G401.6 (cell line): ENCODE measurements around the gene COA1.
"Not testable (repeated sequence)": the region's sequence is repeated elsewhere in the genome, so short reads cannot be mapped to it uniquely, and the experiment has no call there.

Experiments
- FAIRE-seq: peaks from 2 replicates; lab custom pipeline; 2012; peaks lifted over from hg19 to GRCh38; lab: Jason Lieb, UNC

The COA1 gene

GRCh38 chr7:43758029-43758821, 28.9 kb upstream of the COA1 start, which contains the start of gene BLVRA:
BLVRA (plus strand) TSS chr7:43758680; CDS start chr7:43771159, 12,479 bp downstream.
- no peak for FAIRE-seq

GRCh38 chr7:43757073-43757720, 27.9 kb upstream of the COA1 start:
- FAIRE-seq: no peak

- no peak for FAIRE-seq
These were observed 27.2 kb upstream of the COA1 start for GRCh38 chr7:43756368-43757072.

GRCh38 chr7:43754596-43754995, 25.3 kb upstream of the COA1 start:
- no peak for FAIRE-seq

GRCh38 chr7:43753843-43754242, 24.5 kb upstream of the COA1 start:
- FAIRE-seq: no peak

GRCh38 chr7:43753271-43753810, 24.0 kb upstream of the COA1 start:
- no peak for FAIRE-seq

GRCh38 chr7:43752411-43752810, 23.1 kb upstream of the COA1 start:
- FAIRE-seq: no peak

GRCh38 chr7:43750016-43750887, 20.9 kb upstream of the COA1 start:
- FAIRE-seq: no peak

- no peak for FAIRE-seq
These were observed 20.1 kb upstream of the COA1 start for GRCh38 chr7:43749383-43749940.

GRCh38 chr7:43747328-43748105, 18.2 kb upstream of the COA1 start:
- no peak for FAIRE-seq

- FAIRE-seq: no peak
These were observed 13.4 kb upstream of the COA1 start for GRCh38 chr7:43742692-43743091.

- no peak for FAIRE-seq
These were observed 8.3 kb upstream of the COA1 start for GRCh38 chr7:43737467-43738127.

- no peak for FAIRE-seq
These were observed 6.7 kb upstream of the COA1 start for GRCh38 chr7:43735802-43736603.

GRCh38 chr7:43735403-43735801, 6.1 kb upstream of the COA1 start:
- no peak for FAIRE-seq

- not testable (repeated sequence) for FAIRE-seq
These were observed 5.4 kb upstream of the COA1 start for GRCh38 chr7:43734575-43735332.

- FAIRE-seq: not testable (repeated sequence)
These were observed 2.2 kb upstream of the COA1 start for GRCh38 chr7:43731494-43731893.

GRCh38 chr7:43729924-43730248, 563 bp upstream of the COA1 start:
- FAIRE-seq: no peak

GRCh38 chr7:43727494-43727893, 1.8 kb downstream of the COA1 start:
- FAIRE-seq: no peak

GRCh38 chr7:43727003-43727402, 2.3 kb downstream of the COA1 start:
- no peak for FAIRE-seq
